Peyer's patch (tissue), 4 donors: Measurements from ENCODE around the gene RNF220.

Experiments used
- CTCF ChIP-seq, 6 experiments: fragments of 450-650 bp in 4 of 6; fragments of 200-600 bp in 2 of 6; sonication (generic) in 1 of 6; IDR thresholded peaks; one replicate each; pipeline ENCODE4 v1.5.1; 2017 to 2019; ENCODE audit warnings: antibody characterized with exemption in 6 of 6, mild to moderate bottlenecking in 3 of 6, moderate library complexity in 1 of 6
- POLR2A ChIP-seq, 2 donors: fragments of 450-650 bp; IDR thresholded peaks; one replicate each; pipeline ENCODE4 v1.5.1; 2017; ENCODE audit warnings: antibody characterized with exemption in 2 of 2, mild to moderate bottlenecking in 2 of 2, moderate library complexity in 2 of 2

GRCh38 chr1:44590475-44590874 lies 185.4 kb downstream of the RNF220 start:
- no peak for TF ChIP-seq CTCF (IDR thresholded peaks at IDR 0.05)
- no peak for TF ChIP-seq POLR2A (IDR thresholded peaks at IDR 0.05)
